ENCODE measurements around the gene PHYKPL.

DNA sequence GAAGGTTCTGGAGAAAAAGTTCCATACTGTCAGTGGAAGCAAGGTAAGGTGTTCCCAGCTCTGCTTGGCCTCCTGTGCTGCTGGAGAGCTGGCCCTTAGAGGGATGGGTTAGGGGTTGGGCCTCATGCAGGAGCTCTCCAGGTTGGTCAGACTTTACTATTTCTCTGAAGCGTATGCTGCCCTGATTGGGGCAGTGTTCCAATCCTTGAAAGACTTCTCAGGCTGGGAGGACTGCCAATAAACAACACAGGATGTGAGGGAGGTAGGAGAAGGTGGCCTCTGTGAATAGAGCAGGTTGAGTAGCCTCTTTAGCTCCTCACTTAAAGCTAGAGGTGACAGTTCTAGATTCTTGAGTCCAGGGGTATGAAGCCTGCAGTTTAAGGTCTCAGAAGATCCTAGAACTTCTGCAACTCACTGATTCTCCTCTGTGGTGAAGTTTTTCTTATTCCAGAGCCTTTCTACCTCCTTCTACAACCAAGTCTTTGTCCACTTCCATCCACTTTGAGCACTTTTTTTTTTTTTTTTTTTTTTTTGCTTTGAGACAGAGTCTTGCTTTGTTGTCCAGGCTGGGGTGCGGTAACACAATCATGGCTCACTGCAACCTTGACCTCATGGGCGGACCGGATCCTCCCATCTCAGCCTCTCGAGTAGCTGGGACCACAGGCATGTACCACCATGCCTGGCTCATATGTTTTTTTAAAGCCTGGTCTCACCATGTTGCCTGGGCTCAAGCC, 25.3 kb downstream of the PHYKPL start:
- TF ChIP-seq, protein P1, sequence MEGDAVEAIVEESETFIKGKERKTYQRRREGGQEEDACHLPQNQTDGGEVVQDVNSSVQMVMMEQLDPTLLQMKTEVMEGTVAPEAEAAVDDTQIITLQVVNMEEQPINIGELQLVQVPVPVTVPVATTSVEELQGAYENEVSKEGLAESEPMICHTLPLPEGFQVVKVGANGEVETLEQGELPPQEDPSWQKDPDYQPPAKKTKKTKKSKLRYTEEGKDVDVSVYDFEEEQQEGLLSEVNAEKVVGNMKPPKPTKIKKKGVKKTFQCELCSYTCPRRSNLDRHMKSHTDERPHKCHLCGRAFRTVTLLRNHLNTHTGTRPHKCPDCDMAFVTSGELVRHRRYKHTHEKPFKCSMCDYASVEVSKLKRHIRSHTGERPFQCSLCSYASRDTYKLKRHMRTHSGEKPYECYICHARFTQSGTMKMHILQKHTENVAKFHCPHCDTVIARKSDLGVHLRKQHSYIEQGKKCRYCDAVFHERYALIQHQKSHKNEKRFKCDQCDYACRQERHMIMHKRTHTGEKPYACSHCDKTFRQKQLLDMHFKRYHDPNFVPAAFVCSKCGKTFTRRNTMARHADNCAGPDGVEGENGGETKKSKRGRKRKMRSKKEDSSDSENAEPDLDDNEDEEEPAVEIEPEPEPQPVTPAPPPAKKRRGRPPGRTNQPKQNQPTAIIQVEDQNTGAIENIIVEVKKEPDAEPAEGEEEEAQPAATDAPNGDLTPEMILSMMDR (IDR thresholded peaks at IDR 0.05), result no peak
- TF ChIP-seq POLR2A (IDR thresholded peaks at IDR 0.05), result no peak
- no peak for TF ChIP-seq EP300 (IDR thresholded peaks at IDR 0.05)
- TF ChIP-seq POLR2AphosphoS5 (IDR thresholded peaks at IDR 0.05), result peak in 2 of 3 donors; percentile 18 to 30
